Right atrium auricular region (tissue), 2 donors: ENCODE data around the gene TENM4. TPM values are rescaled to one million over a fixed set of nuclear protein-coding genes. Genes with fewer than 3 reads are reported as not detected.
A peak's percentile ranks its signal among the peaks of the same experiment; 100 is the strongest.

Experiments
- DNase-seq: peaks from one replicate; pipeline ENCODE4 v3.0.0-alpha.2; 2019; ENCODE audit warnings: low spot score
- H3K27ac ChIP-seq, 2 donors: fragments of 200-600 bp; sonication (generic); 1 replicate in 1 of 2; 2 replicates in 1 of 2; pipeline ENCODE4 v1.5.1; 2016 to 2019
- H3K27me3 ChIP-seq, 2 donors: fragments of 200-600 bp; sonication (generic); one replicate each; pipeline versions ENCODE4 v1.5.1 to v1.6.0; 2017 to 2019
- H3K36me3 ChIP-seq: fragments of 200-600 bp; sonication (generic); one replicate; pipeline ENCODE4 v1.5.1; 2016
- H3K4me1 ChIP-seq, 2 donors: fragments of 200-600 bp; sonication (generic); one replicate each; pipeline versions ENCODE4 v1.5.1 to v1.6.0; 2017 to 2019
- H3K4me3 ChIP-seq, 2 donors: fragments of 200-600 bp; sonication (generic); 1 replicate in 1 of 2; 2 replicates in 1 of 2; pipeline ENCODE4 v1.5.1; 2017 to 2019; ENCODE audit warnings: mild to moderate bottlenecking in 1 of 2, moderate library complexity in 1 of 2
- H3K9me3 ChIP-seq, 2 donors: fragments of 200-600 bp; sonication (generic); one replicate each; pipeline ENCODE4 v1.5.1; 2019
- CTCF ChIP-seq, 2 donors: fragments of 200-600 bp; sonication (generic); IDR thresholded peaks; one replicate each; pipeline ENCODE4 v1.5.1; 2019; ENCODE audit warnings: antibody characterized with exemption in 2 of 2
- total RNA-seq, 2 donors: library from RNA; depleted of rRNA; stranded (reverse); fragments of >200 nt; gene quantifications; one replicate each; pipeline ENCODE4 v1.1.0, GENCODE V29; 2016

The TENM4 gene
- total RNA-seq, 2 donors from 2014 or later = 0.30 to 0.98 TPM

- H3K27ac ChIP-seq = no peak overlapping the region
- H3K9me3 ChIP-seq = no peaks in the 10 kb centered on the region
- peaks cover 0 to 11% of the 10 kb centered on the region in 2 donors for H3K4me1 ChIP-seq
- peak overlapping the region in 1 of 2 donors; percentile 28 for H3K4me3 ChIP-seq
- no peak for DNase-seq
- no peaks in the 10 kb centered on the region for H3K36me3 ChIP-seq
- no peaks in the 10 kb centered on the region for H3K27me3 ChIP-seq
- no peak for TF ChIP-seq CTCF (IDR thresholded peaks at IDR 0.05)
Measured at GRCh38 chr11:78961937-78962701, 478.7 kb downstream of the TENM4 start.

- no peak for DNase-seq
Measured at GRCh38 chr11:78961247-78961646, 479.6 kb downstream of the TENM4 start.

GRCh38 chr11:78958444-78958843 lies 482.4 kb downstream of the TENM4 start:
- no peak overlapping the region for H3K4me3 ChIP-seq
- H3K9me3 ChIP-seq = no peaks in the 10 kb centered on the region
- H3K36me3 ChIP-seq = no peaks in the 10 kb centered on the region
- no peaks in the 10 kb centered on the region for H3K27me3 ChIP-seq
- TF ChIP-seq CTCF (IDR thresholded peaks at IDR 0.05) = no peak
- peaks cover 0 to 18% of the 10 kb centered on the region in 2 donors for H3K4me1 ChIP-seq
- H3K27ac ChIP-seq = no peak overlapping the region
- DNase-seq = no peak

More at GRCh38 chr11:78961247-78961646, 479.6 kb downstream of the TENM4 start:
- no peaks in the 10 kb centered on the region for H3K36me3 ChIP-seq
- no peak overlapping the region for H3K4me3 ChIP-seq
- H3K27me3 ChIP-seq = no peaks in the 10 kb centered on the region
- no peak overlapping the region for H3K27ac ChIP-seq
- TF ChIP-seq CTCF (IDR thresholded peaks at IDR 0.05) = peak in 1 of 2 donors; percentile 50
- peaks cover 0 to 11% of the 10 kb centered on the region in 2 donors for H3K4me1 ChIP-seq
- H3K9me3 ChIP-seq = no peaks in the 10 kb centered on the region

GRCh38 chr11:78957476-78958245 lies 483.2 kb downstream of the TENM4 start:
- Histone ChIP-seq H3K4me1 (peaks cover 0 to 24% of the 10 kb centered on the region in 2 donors), H3K9me3 (no peaks in the 10 kb centered on the region), H3K36me3 (no peaks in the 10 kb centered on the region), H3K27ac (no peak overlapping the region), H3K4me3 (no peak overlapping the region), H3K27me3 (no peaks in the 10 kb centered on the region)
- no peak for DNase-seq
- no peak for TF ChIP-seq CTCF (IDR thresholded peaks at IDR 0.05)

- no peak for DNase-seq
- Histone ChIP-seq H3K36me3 (no peaks in the 10 kb centered on the region), H3K4me1 (peaks cover 0 to 13% of the 10 kb centered on the region in 2 donors), H3K27me3 (no peaks in the 10 kb centered on the region), H3K27ac (no peak overlapping the region), H3K4me3 (no peak overlapping the region), H3K9me3 (no peaks in the 10 kb centered on the region)
- no peak for TF ChIP-seq CTCF (IDR thresholded peaks at IDR 0.05)
Measured at GRCh38 chr11:78954696-78955095, 486.1 kb downstream of the TENM4 start.
